ENCODE measurements around the gene OSTC. TPM values are rescaled to one million over a fixed set of nuclear protein-coding genes. Genes with fewer than 3 reads are reported as not detected.

OSTC gene
- total RNA-seq, 2 experiments from 2014 or later, result 21.8 to 25.5 TPM

- ChIA-PET CTCF (no interaction called here), POLR2A (interaction anchor here (1.1 to 1.7 kb wide), 2 partner anchors 18 to 30 kb away, joined by 3 to 4 read pairs; partner anchors contain the start of gene RPL34)
- Histone ChIP-seq H3K9me3 (ENCODE audit: control insufficient read depth in 1 of 2, insufficient read depth in 1 of 2, low read length in 2 of 2) (no peaks in the 10 kb centered on the region), H3K4me3 (ENCODE audit: low read length) (no peak overlapping the region), H3K27me3 (ENCODE audit: control insufficient read depth in 1 of 2, insufficient read depth in 2 of 2, low read length in 2 of 2) (no peaks in the 10 kb centered on the region), H3K4me1 (ENCODE audit: insufficient read depth, low read length) (peaks cover 12% of the 10 kb centered on the region), H3K27ac (ENCODE audit: low read depth in 1 of 2, low read length in 2 of 2) (no peak overlapping the region), H3K36me3 (ENCODE audit: insufficient read depth, low read length) (no peaks in the 10 kb centered on the region)
- Mint-ChIP-seq H3K4me3 (no peak overlapping the region), H3K27ac (peak overlapping the region; percentile 54), H3K27me3 (no peaks in the 10 kb centered on the region), H3K4me1 (ENCODE audit: low read depth) (peaks cover 27% of the 10 kb centered on the region), H3K9me3 (no peaks in the 10 kb centered on the region), H3K36me3 (ENCODE audit: low read depth) (peaks cover 12% of the 10 kb centered on the region)
- TF ChIP-seq CTCF (IDR thresholded peaks at IDR 0.05), result no peak
- intact Hi-C loops (cut with DNase I, micrococcal nuclease), result no loop called here
- no peak for ATAC-seq (ENCODE audit: poor library complexity)
- DNase-seq, result no peak
Measured at GRCh38 chr4:108602163-108602562, 48.2 kb upstream of the OSTC start.

GRCh38 chr4:108607079-108607815 is 43.2 kb upstream of the OSTC start:
- ATAC-seq (ENCODE audit: poor library complexity) (no peak), DNase-seq (no peak)
- H3K27ac ChIP-seq (ENCODE audit: low read depth in 1 of 2, low read length in 2 of 2), result no peak overlapping the region
- peaks cover 23% of the 10 kb centered on the region for H3K4me1 Mint-ChIP-seq (ENCODE audit: low read depth)
- no peak overlapping the region for H3K27ac Mint-ChIP-seq
- POLR2A ChIA-PET, result interaction anchor here (0.5 to 1.8 kb wide), 2 partner anchors 12 to 460 kb away, joined by 7 to 8 read pairs; partner anchors contain the start of gene RPL34
- no peaks in the 10 kb centered on the region for H3K9me3 Mint-ChIP-seq
- no peak overlapping the region for H3K4me3 ChIP-seq (ENCODE audit: low read length)
- no peaks in the 10 kb centered on the region for H3K9me3 ChIP-seq (ENCODE audit: control insufficient read depth in 1 of 2, insufficient read depth in 1 of 2, low read length in 2 of 2)
- H3K36me3 ChIP-seq (ENCODE audit: insufficient read depth, low read length), result no peaks in the 10 kb centered on the region
- CTCF ChIA-PET, result interaction anchor here (1.0 kb wide), 1 partner anchor 35 kb away, joined by 4 read pairs; no protein-coding TSS in a partner anchor
- no peaks in the 10 kb centered on the region for H3K27me3 ChIP-seq (ENCODE audit: control insufficient read depth in 1 of 2, insufficient read depth in 2 of 2, low read length in 2 of 2)
- H3K27me3 Mint-ChIP-seq, result no peaks in the 10 kb centered on the region
- no peak overlapping the region for H3K4me3 Mint-ChIP-seq
- intact Hi-C loops (cut with DNase I, micrococcal nuclease), result no loop called here
- H3K36me3 Mint-ChIP-seq (ENCODE audit: low read depth), result peaks cover 15% of the 10 kb centered on the region
- peaks cover 2% of the 10 kb centered on the region for H3K4me1 ChIP-seq (ENCODE audit: insufficient read depth, low read length)
- TF ChIP-seq CTCF (IDR thresholded peaks at IDR 0.05), result no peak

GRCh38 chr4:108611365-108611764 is 39.0 kb upstream of the OSTC start:
- ChIA-PET POLR2A (interaction anchor here (0.7 to 0.9 kb wide), 2 partner anchors 9 to 439 kb away, joined by 3 to 6 read pairs; partner anchors contain the start of gene RPL34), CTCF (no interaction called here)
- Mint-ChIP-seq H3K36me3 (ENCODE audit: low read depth) (peaks cover 41% of the 10 kb centered on the region), H3K27ac (peak overlapping the region; percentile 69), H3K27me3 (no peaks in the 10 kb centered on the region), H3K4me3 (peak overlapping the region; percentile 68), H3K9me3 (peaks cover 2% of the 10 kb centered on the region), H3K4me1 (ENCODE audit: low read depth) (peaks cover 24% of the 10 kb centered on the region)
- no peak overlapping the region for H3K4me3 ChIP-seq (ENCODE audit: low read length)
- H3K27ac ChIP-seq (ENCODE audit: low read depth in 1 of 2, low read length in 2 of 2), result no peak overlapping the region
- H3K9me3 ChIP-seq (ENCODE audit: control insufficient read depth in 1 of 2, insufficient read depth in 1 of 2, low read length in 2 of 2), result peaks cover 0 to 5% of the 10 kb centered on the region in 2 experiments
- H3K36me3 ChIP-seq (ENCODE audit: insufficient read depth, low read length), result peaks cover 2% of the 10 kb centered on the region
- no peak for TF ChIP-seq CTCF (IDR thresholded peaks at IDR 0.05)
- peak in 1 of 14 experiments; percentile 18 for DNase-seq
- intact Hi-C loops (cut with DNase I, micrococcal nuclease), result no loop called here
- no peaks in the 10 kb centered on the region for H3K27me3 ChIP-seq (ENCODE audit: control insufficient read depth in 1 of 2, insufficient read depth in 2 of 2, low read length in 2 of 2)
- ATAC-seq (ENCODE audit: poor library complexity), result peak; percentile 68
- no peaks in the 10 kb centered on the region for H3K4me1 ChIP-seq (ENCODE audit: insufficient read depth, low read length)
